ENCODE data around the gene TLE7. TPM values are rescaled to one million over a fixed set of nuclear protein-coding genes. Genes with fewer than 3 reads are reported as not detected.

TLE7 gene
- total RNA-seq, 4 donors from 2014 or later: not detected

DNA sequence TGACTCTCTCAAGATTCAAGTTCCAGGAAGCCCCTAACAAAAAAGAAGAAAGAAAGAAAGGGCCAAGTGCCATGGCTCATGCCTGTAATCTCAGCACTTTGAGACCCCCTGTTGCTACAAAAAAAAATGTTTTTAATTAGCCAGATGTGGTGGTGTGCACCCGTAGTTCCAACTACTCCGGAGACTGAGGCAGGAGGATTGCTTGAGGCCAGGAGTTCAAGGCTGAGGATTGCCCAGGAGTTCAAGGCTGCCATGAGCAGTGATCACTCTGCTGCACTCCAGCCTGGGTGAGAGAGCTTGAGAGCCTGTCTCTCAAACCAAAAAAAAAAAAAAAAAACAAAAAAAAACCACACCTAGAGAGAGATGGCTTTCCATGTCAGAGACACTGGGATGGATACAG lies 18.8 kb downstream of the TLE7 start:
- H3K27me3 ChIP-seq: no peaks in the 10 kb centered on the region
- WGBS, 2 donors: 78 to 90% methylated on average over 2 of the region's 2 CpGs
- TF ChIP-seq, protein P1, sequence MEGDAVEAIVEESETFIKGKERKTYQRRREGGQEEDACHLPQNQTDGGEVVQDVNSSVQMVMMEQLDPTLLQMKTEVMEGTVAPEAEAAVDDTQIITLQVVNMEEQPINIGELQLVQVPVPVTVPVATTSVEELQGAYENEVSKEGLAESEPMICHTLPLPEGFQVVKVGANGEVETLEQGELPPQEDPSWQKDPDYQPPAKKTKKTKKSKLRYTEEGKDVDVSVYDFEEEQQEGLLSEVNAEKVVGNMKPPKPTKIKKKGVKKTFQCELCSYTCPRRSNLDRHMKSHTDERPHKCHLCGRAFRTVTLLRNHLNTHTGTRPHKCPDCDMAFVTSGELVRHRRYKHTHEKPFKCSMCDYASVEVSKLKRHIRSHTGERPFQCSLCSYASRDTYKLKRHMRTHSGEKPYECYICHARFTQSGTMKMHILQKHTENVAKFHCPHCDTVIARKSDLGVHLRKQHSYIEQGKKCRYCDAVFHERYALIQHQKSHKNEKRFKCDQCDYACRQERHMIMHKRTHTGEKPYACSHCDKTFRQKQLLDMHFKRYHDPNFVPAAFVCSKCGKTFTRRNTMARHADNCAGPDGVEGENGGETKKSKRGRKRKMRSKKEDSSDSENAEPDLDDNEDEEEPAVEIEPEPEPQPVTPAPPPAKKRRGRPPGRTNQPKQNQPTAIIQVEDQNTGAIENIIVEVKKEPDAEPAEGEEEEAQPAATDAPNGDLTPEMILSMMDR (IDR thresholded peaks at IDR 0.05): no peak
- TF ChIP-seq POLR2A (IDR thresholded peaks at IDR 0.05): no peak
- no peak overlapping the region for H3K4me3 ChIP-seq (replicated peaks in 1 of 3)
- no peaks in the 10 kb centered on the region for H3K4me1 ChIP-seq
- no peak overlapping the region for H3K27ac ChIP-seq
- intact Hi-C loops (cut with DNase I): no loop called here
- DNase-seq: no peak
- H3K36me3 ChIP-seq: no peaks in the 10 kb centered on the region
- H3K9me3 ChIP-seq: no peaks in the 10 kb centered on the region

DNA sequence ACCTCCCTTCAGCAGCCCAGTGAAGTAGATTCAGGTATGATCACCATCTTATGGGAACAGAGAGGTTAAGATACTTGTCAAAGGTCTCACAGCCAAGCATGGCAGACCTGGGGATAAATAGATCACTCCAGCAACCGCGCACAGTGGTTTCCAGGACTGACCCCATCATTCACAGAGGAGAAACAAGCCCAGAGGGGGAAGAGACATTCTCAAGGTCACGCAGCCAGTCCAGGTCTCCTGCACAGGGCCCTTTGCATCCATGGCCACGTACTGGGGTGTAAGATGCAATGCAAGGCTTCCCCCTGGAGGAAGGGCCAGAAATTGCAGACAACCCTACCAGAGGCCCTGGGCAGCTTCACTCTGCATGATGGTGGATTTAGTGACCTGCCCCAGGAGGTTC lies 19.9 kb downstream of the TLE7 start:
- intact Hi-C loops (cut with DNase I): no loop called here
- WGBS, 2 donors: 65 to 66% methylated on average over 4 of the region's 4 CpGs
- no peak for DNase-seq
- TF ChIP-seq POLR2A (IDR thresholded peaks at IDR 0.05): no peak
- TF ChIP-seq, protein P1 (IDR thresholded peaks at IDR 0.05): peak in 1 of 6 experiments; percentile 6
- no peaks in the 10 kb centered on the region for H3K4me1 ChIP-seq
- no peaks in the 10 kb centered on the region for H3K36me3 ChIP-seq
- no peaks in the 10 kb centered on the region for H3K27me3 ChIP-seq
- H3K27ac ChIP-seq: no peak overlapping the region
- no peaks in the 10 kb centered on the region for H3K9me3 ChIP-seq
- no peak overlapping the region for H3K4me3 ChIP-seq (replicated peaks in 1 of 3)

DNA sequence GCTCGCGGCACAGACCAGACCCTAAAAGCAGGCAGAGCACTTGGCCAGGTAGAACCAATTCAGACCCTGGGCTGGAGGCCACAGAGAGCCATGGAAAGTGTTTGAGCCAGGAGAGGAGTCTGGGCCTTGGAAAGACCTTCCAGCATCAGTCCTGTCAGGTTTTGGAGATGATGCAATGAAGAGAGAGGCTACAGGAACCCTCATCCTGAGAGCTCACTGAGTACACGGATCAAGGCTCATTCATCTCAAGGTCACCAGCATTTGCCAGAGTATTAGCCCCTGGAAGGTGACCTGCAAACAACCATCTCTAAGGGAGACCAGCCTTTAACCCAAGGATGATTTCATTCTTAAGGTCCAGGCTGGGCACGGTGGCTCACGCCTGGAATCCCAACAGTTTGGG lies 27.8 kb downstream of the TLE7 start:
- intact Hi-C loops (cut with DNase I): loop anchor here (5.0 kb wide), 1 partner anchor 88 kb away; no protein-coding TSS in a partner anchor
- H3K27me3 ChIP-seq: no peaks in the 10 kb centered on the region
- TF ChIP-seq, protein P1 (IDR thresholded peaks at IDR 0.05): no peak
- no peak for TF ChIP-seq POLR2A (IDR thresholded peaks at IDR 0.05)
- H3K36me3 ChIP-seq: no peaks in the 10 kb centered on the region
- H3K4me3 ChIP-seq (replicated peaks in 1 of 3): no peak overlapping the region
- WGBS, 2 donors: 90 to 91% methylated on average over 5 of the region's 5 CpGs
- H3K4me1 ChIP-seq: peaks cover 0 to 5% of the 10 kb centered on the region in 2 donors
- H3K9me3 ChIP-seq: no peaks in the 10 kb centered on the region
- DNase-seq: no peak
- H3K27ac ChIP-seq: no peak overlapping the region

DNA sequence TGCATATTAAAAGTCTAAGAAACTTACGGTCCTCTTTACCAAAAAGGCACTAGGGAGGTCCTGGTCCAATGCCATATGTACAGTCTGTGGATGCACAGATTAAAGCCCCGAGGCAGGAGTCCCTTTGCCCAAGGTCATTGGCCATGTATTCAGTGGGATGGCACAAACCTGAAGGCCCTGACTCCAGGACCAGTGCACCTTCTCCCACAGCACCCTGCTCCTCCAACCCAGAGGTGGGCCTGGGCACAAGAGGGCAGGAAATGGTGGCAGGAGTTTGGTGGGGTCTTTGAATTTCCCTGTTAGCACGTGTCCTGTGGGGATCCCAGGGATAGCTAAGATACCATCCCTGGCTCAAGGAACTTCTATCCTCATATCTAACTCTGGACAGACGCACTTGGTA lies 28.5 kb downstream of the TLE7 start:
- H3K4me1 ChIP-seq: peaks cover 0 to 5% of the 10 kb centered on the region in 2 donors
- TF ChIP-seq, protein P1 (IDR thresholded peaks at IDR 0.05): no peak
- no peak for TF ChIP-seq POLR2A (IDR thresholded peaks at IDR 0.05)
- H3K36me3 ChIP-seq: no peaks in the 10 kb centered on the region
- WGBS, 2 donors: 70 to 72% methylated on average over 4 of the region's 4 CpGs
- no peaks in the 10 kb centered on the region for H3K9me3 ChIP-seq
- H3K4me3 ChIP-seq (replicated peaks in 1 of 3): no peak overlapping the region
- intact Hi-C loops (cut with DNase I): loop anchor here (2.0 to 5.0 kb wide), 2 partner anchors 89 to 197 kb away; no protein-coding TSS in a partner anchor
- no peak overlapping the region for H3K27ac ChIP-seq
- DNase-seq: no peak
- H3K27me3 ChIP-seq: no peaks in the 10 kb centered on the region

DNA sequence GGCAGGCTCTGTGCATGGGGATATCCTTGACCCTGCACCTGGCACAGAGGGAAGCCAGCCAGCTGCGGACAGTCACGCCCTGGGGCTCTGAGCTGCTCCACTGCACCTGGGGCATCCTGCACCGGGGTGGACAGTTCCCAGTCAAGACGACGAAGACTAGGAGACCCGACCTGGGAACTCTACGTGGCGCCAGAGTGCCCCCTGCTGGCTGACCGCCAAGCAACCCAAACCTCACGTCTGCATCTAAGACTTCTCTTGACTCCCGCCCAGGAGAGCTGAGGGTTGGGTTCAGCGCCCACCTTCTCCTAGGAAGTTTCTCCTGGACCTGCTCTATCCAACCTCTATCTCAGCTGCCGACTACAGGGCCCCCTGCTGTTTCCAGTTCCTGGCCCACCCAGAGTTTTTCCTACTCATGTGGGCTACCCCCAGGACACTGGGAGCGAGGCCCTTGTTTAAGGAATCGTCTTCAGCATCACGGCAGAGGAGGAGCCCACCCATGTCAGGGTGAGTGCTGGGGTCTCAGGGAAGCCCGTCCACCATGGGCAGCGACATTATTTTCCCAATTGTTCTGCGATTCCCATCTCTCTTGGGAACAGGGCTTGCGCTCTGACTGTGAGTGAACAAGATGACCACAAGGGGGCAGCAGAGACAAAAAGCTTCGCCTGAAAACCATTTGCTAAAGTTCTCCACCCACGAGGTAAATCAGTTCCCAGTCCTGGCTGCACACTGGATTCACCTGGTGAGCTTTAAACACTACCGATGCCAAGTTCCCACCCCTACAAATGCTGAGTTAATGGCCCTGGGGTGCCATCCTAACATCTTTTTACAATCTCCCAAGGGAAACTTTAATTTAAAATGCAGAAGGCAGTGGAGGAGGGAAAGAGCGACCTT lies 29.3 kb downstream of the TLE7 start:
- no peaks in the 10 kb centered on the region for H3K9me3 ChIP-seq
- H3K36me3 ChIP-seq: no peaks in the 10 kb centered on the region
- no peak for TF ChIP-seq POLR2A (IDR thresholded peaks at IDR 0.05)
- TF ChIP-seq, protein P1 (IDR thresholded peaks at IDR 0.05): peak; percentile 67 to 91 (median 76)
- H3K4me1 ChIP-seq: peaks cover 0 to 5% of the 10 kb centered on the region in 2 donors
- intact Hi-C loops (cut with DNase I): loop anchor here (2.0 to 5.0 kb wide), 2 partner anchors 90 to 198 kb away; no protein-coding TSS in a partner anchor
- no peak overlapping the region for H3K4me3 ChIP-seq (replicated peaks in 1 of 3)
- H3K27ac ChIP-seq: no peak overlapping the region
- peak; percentile 59 to 73 for DNase-seq
- H3K27me3 ChIP-seq: no peaks in the 10 kb centered on the region
- 6 to 9% methylated on average over 14 to 24 of the region's 24 CpGs for WGBS, 2 donors

Data from thyroid gland (tissue), 4 donors.